K562 (cell line): ENCODE results near the gene RREB1. TPM values are rescaled to one million over a fixed set of nuclear protein-coding genes. Genes with fewer than 3 reads are reported as not detected.
A peak's percentile ranks its signal among the peaks of the same experiment; 100 is the strongest.

Source experiments
- ATAC-seq: fragments of 200-7000 bp; cut with Tn5 transposase; 3 replicates; pipeline ENCODE4 v1.9.1; 2020; ENCODE audit warnings: moderate library complexity
- BruUV-seq: library from RNA; stranded (reverse); fragments of 400-500 nt; replicated peaks from 2 replicates; lab custom pipeline; 2021; lab: Mats Ljungman, UMichigan
- CTCF ChIA-PET: fragments of 300-600 bp; formaldehyde crosslinking; extraction: SDS; loops from one replicate; lab custom pipeline; 2021; ENCODE audit warnings: low intra/inter-chr PET ratio; lab: Yijun Ruan, JAX
- POLR2A ChIA-PET: fragments of 300-600, 350-650 bp; sonication (Branson Sonifier 250); formaldehyde crosslinking; extraction: SDS; loops from one replicate; lab custom pipeline; 2021; ENCODE audit warnings: antibody characterized with exemption, inconsistent platforms; lab: Yijun Ruan, JAX
- DNase-seq, 4 experiments: peaks; one replicate each; pipeline versions ENCODE4 v3.0.0 to v3.0.0-alpha.2; 2011 to 2018; ENCODE audit warnings: low spot score in 3 of 4, mixed read lengths in 3 of 4; ENCODE audit errors: extremely low read depth in 1 of 4
- FAIRE-seq: peaks from 2 replicates; lab custom pipeline; 2011; peaks lifted over from hg19 to GRCh38; lab: Jason Lieb, UNC
- H2AFZ ChIP-seq: 2 replicates; pipeline ENCODE4 v1.6.0; 2011; ENCODE audit warnings: low read depth, low read length, control low read depth, inconsistent platforms
- H3K27ac ChIP-seq: fragments of 200-600 bp; 3 replicates; pipeline ENCODE4 v1.8.0; 2011; ENCODE audit warnings: low read depth, mild to moderate bottlenecking, control low read depth, inconsistent platforms, low read length, moderate library complexity, mixed read lengths; ENCODE audit errors: extremely low read depth
- H3K27me3 ChIP-seq, 2 experiments: fragments of 300-600 bp in 1 of 2; 2 replicates in 1 of 2; 3 replicates in 1 of 2; pipeline versions ENCODE4 v1.6.0 to v1.8.0; 2011; ENCODE audit warnings: inconsistent platforms in 2 of 2, low read length in 2 of 2, mild to moderate bottlenecking in 1 of 2, mixed read lengths in 1 of 2, moderate library complexity in 1 of 2; ENCODE audit not compliant: control insufficient read depth in 2 of 2, insufficient read depth in 2 of 2
- H3K36me3 ChIP-seq: fragments of 300-600 bp; 3 replicates; pipeline ENCODE4 v1.8.0; 2011; ENCODE audit warnings: mild to moderate bottlenecking, low read length, inconsistent platforms; ENCODE audit not compliant: control insufficient read depth, insufficient read depth
- H3K4me1 ChIP-seq, 2 experiments: fragments of 200-600 bp in 1 of 2; replicated peaks in 1 of 2; 2 replicates in 1 of 2; 3 replicates in 1 of 2; pipeline versions ENCODE4 v1.5.1 to v1.8.0; 2011; ENCODE audit warnings: inconsistent platforms in 2 of 2, low read length in 2 of 2, mild to moderate bottlenecking in 1 of 2, mixed read lengths in 1 of 2, moderate library complexity in 1 of 2; ENCODE audit not compliant: control insufficient read depth in 2 of 2, insufficient read depth in 2 of 2
- H3K4me2 ChIP-seq: 2 replicates; pipeline ENCODE4 v1.6.1; 2011; ENCODE audit warnings: low read length, control low read depth, inconsistent platforms, mixed read lengths; ENCODE audit not compliant: insufficient read depth
- H3K4me3 ChIP-seq: fragments of 200-600 bp; sonication (generic), shearing (Covaris generic); 2 replicates; pipeline ENCODE4 v1.5.1; 2016; ENCODE audit warnings: control low read depth, inconsistent platforms
- H3K79me2 ChIP-seq: fragments of 200-600 bp; 3 replicates; pipeline ENCODE4 v1.8.0; 2011; ENCODE audit warnings: low read length, inconsistent platforms; ENCODE audit not compliant: control insufficient read depth, insufficient read depth
- H3K9ac ChIP-seq, 2 experiments: 2 replicates each; pipeline versions ENCODE4 v1.6.0 to v1.6.1; 2011; ENCODE audit warnings: low read depth in 2 of 2, low read length in 2 of 2, control low read depth in 1 of 2, inconsistent platforms in 1 of 2, mild to moderate bottlenecking in 1 of 2, mixed read lengths in 1 of 2; ENCODE audit not compliant: insufficient read depth in 1 of 2
- H3K9me1 ChIP-seq: one replicate; pipeline ENCODE4 v1.6.0; 2011; ENCODE audit warnings: inconsistent platforms, mild to moderate bottlenecking, low read length, moderate library complexity; ENCODE audit not compliant: control insufficient read depth, insufficient read depth
- H3K9me3 ChIP-seq: replicated peaks from 2 replicates; pipeline ENCODE4 v1.5.1; 2011; ENCODE audit warnings: low read depth, low read length, inconsistent platforms; ENCODE audit not compliant: control insufficient read depth, insufficient read depth
- H4K20me1 ChIP-seq: replicated peaks from 2 replicates; pipeline ENCODE4 v1.6.1; 2011; ENCODE audit warnings: low read length, inconsistent platforms, mixed read lengths; ENCODE audit not compliant: control insufficient read depth, insufficient read depth
- FOXK2 ChIP-seq, 2 experiments: fragments of 450-650 bp; IDR thresholded peaks in 1 of 2; conservative IDR thresholded peaks in 1 of 2; 2 replicates each; pipeline ENCODE4 v1.6.1; 2016; ENCODE audit warnings: low read depth in 2 of 2, mild to moderate bottlenecking in 1 of 2
- IRF2 ChIP-seq: sonication (generic); formaldehyde crosslinking; IDR thresholded peaks from 2 replicates; pipeline ENCODE4 v1.8.1; 2022; ENCODE audit warnings: mild to moderate bottlenecking, missing genetic modification reagents
- MYC ChIP-seq, 2 experiments: fragments of 250-450 bp in 1 of 2; sonication (Bioruptor Pico) in 1 of 2; IDR thresholded peaks; 2 replicates each; pipeline versions ENCODE4 v1.5.1 to v1.6.1; 2012 to 2021; ENCODE audit warnings: low read depth in 2 of 2, borderline replicate concordance in 1 of 2, improper control_type of control experiment in 1 of 2, low read length in 1 of 2, mild to moderate bottlenecking in 1 of 2, moderate library complexity in 1 of 2
- SIN3B ChIP-seq: fragments of 450-650 bp; IDR thresholded peaks from 2 replicates; pipeline ENCODE4 v1.6.1; 2017; ENCODE audit warnings: low read depth, mild to moderate bottlenecking, moderate library complexity
- SMAD2 ChIP-seq: fragments of 150-350 bp; IDR thresholded peaks from 2 replicates; pipeline ENCODE4 v1.6.1; 2014; ENCODE audit warnings: low read depth, mild to moderate bottlenecking, low read length
- SMAD4 ChIP-seq: fragments of 250-450 bp; sonication (Bioruptor Pico); conservative IDR thresholded peaks from 2 replicates; pipeline ENCODE4 v1.8.0; 2021; ENCODE audit warnings: inconsistent platforms, mild to moderate bottlenecking, moderate library complexity
- SREBF2 ChIP-seq: sonication (generic); formaldehyde crosslinking; IDR thresholded peaks from 2 replicates; pipeline ENCODE4 v1.4.0; 2020; ENCODE audit warnings: mild to moderate bottlenecking, missing genetic modification reagents
- TCF15 ChIP-seq: fragments of 250-450 bp; sonication (Bioruptor Pico); IDR thresholded peaks from 2 replicates; pipeline ENCODE4 v1.8.0; 2022; ENCODE audit warnings: moderate library complexity, mild to moderate bottlenecking, inconsistent platforms
- ZBTB1 ChIP-seq: sonication (generic); formaldehyde crosslinking; IDR thresholded peaks from 2 replicates; pipeline ENCODE4 v1.8.1; 2023; ENCODE audit warnings: missing genetic modification reagents, low read depth, mild to moderate bottlenecking, borderline replicate concordance
- ZBTB17 ChIP-seq: fragments of 450-650 bp; formaldehyde crosslinking; IDR thresholded peaks from 2 replicates; pipeline ENCODE4 v1.4.0; 2020; ENCODE audit warnings: mild to moderate bottlenecking
- ZFPM2 ChIP-seq: fragments of 250-450 bp; sonication (Bioruptor Pico); IDR thresholded peaks from 2 replicates; pipeline ENCODE4 v1.5.1; 2022; ENCODE audit warnings: mild to moderate bottlenecking
- WGBS: fragments of 100-300 bp; shearing (Covaris generic); methylation state at CpG from one replicate; pipeline ENCODE4 v1.1.6; 2016; ENCODE audit warnings: low coverage, mixed read lengths; ENCODE audit not compliant: insufficient coverage; ENCODE audit errors: missing lambda C conversion rate; 5-methylcytosine and 5-hydroxymethylcytosine counted together
- in situ Hi-C: fragments of 300-500 bp; cut with MboI; formaldehyde crosslinking; loops from 4 replicates; pipeline ENCODE4 v1.15.0; 2018; ENCODE audit warnings: inconsistent platforms, mixed read lengths
- intact Hi-C: fragments of 100-400 bp; cut with micrococcal nuclease; formaldehyde crosslinking; loops from 2 replicates; pipeline ENCODE4 v1.14.2; 2022
- polyA plus RNA-seq, 8 experiments: library from polyadenylated mRNA; depleted of rRNA in 4 of 8; stranded (reverse) in 5 of 8; unstranded in 3 of 8; fragments of >200 nt; fragmentation: Nextera tagmentation in 2 of 8; fragmentation: Illumina TruSeq in 1 of 8; extraction: Ambion mirVana in 2 of 8; extraction: Trizol in 1 of 8; gene quantifications; 2 replicates each; pipeline versions ENCODE4 v1.2.1 to v1.2.3, GENCODE V29; 2011 to 2014; ENCODE audit warnings: inconsistent platforms in 1 of 8, missing spikeins in 1 of 8
- total RNA-seq, 7 experiments: library from RNA; depleted of rRNA in 6 of 7; stranded (reverse); fragments of >200 nt in 6 of 7; fragmentation: Illumina TruSeq in 2 of 7; extraction: Trizol in 2 of 7; gene quantifications; 2 replicates each; pipeline versions ENCODE4 v1.2.1 to v1.2.3, GENCODE V29; 2011 to 2021; ENCODE audit warnings: low replicate concordance in 1 of 7
- TF ChIP-seq, protein P1 (sequence below): fragments of 200-400 bp; formaldehyde crosslinking; IDR thresholded peaks from 2 replicates; pipeline ENCODE4 v1.6.1; 2017; ENCODE audit warnings: mild to moderate bottlenecking, low read depth, low read length, moderate library complexity
- TF ChIP-seq, protein P2 (sequence below): fragments of 250-450 bp; sonication (Bioruptor Pico); IDR thresholded peaks from 2 replicates; pipeline ENCODE4 v1.6.1; 2021; ENCODE audit warnings: mild to moderate bottlenecking

RREB1 gene
- total and polyA plus RNA-seq, 9 of the 15 experiments (the other 6 are each of a cell fraction or from before 2014, with no cell fraction given): 3.3 to 64.2 (median 19.3) TPM

GRCh38 chr6:7104752-7105151 lies 3.0 kb upstream of the RREB1 start (continued):
- TF ChIP-seq, protein P1, sequence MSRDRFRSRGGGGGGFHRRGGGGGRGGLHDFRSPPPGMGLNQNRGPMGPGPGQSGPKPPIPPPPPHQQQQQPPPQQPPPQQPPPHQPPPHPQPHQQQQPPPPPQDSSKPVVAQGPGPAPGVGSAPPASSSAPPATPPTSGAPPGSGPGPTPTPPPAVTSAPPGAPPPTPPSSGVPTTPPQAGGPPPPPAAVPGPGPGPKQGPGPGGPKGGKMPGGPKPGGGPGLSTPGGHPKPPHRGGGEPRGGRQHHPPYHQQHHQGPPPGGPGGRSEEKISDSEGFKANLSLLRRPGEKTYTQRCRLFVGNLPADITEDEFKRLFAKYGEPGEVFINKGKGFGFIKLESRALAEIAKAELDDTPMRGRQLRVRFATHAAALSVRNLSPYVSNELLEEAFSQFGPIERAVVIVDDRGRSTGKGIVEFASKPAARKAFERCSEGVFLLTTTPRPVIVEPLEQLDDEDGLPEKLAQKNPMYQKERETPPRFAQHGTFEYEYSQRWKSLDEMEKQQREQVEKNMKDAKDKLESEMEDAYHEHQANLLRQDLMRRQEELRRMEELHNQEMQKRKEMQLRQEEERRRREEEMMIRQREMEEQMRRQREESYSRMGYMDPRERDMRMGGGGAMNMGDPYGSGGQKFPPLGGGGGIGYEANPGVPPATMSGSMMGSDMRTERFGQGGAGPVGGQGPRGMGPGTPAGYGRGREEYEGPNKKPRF: no peak
- TF ChIP-seq SIN3B (no peak), SREBF2 (no peak), SMAD4 (CRISPR knock-in tag) (no peak), TCF15 (CRISPR knock-in tag) (no peak)
- TF ChIP-seq, all 486 proteins: peak for 0

GRCh38 chr6:7106215-7106751 lies 1.5 kb upstream of the RREB1 start:
- DNase-seq (peak in 3 of 4 experiments; percentile 42 to 76 (median 45)), FAIRE-seq (no peak), ATAC-seq (no peak)
- intact Hi-C loops: loop anchor here (2.0 to 5.0 kb wide), 5 partner anchors 35 to 131 kb away; no protein-coding TSS in a partner anchor
- Histone ChIP-seq H3K9me1 (no peaks in the 10 kb centered on the region), H3K4me3 (peak overlapping the region; percentile 64), H3K27ac (peak overlapping the region; percentile 92), H4K20me1 (no peaks in the 10 kb centered on the region; the same call in 1 of the 2 replicates), H3K4me1 (peaks cover 29 to 40% of the 10 kb centered on the region in 2 experiments), H3K9me3 (no peaks in the 10 kb centered on the region), H3K9ac (peak overlapping the region; percentile 76 to 97), H3K27me3 (no peaks in the 10 kb centered on the region), H2AFZ (peak overlapping the region; percentile 89), H3K4me2 (peak overlapping the region; percentile 80), H3K36me3 (peaks cover 3% of the 10 kb centered on the region; the same call in 2 of the 3 replicates), H3K79me2 (peaks cover 37% of the 10 kb centered on the region)
- ChIA-PET CTCF (no interaction called here), POLR2A (interaction anchor here (0.6 to 1.8 kb wide), 15 partner anchors 8 to 983 kb away, joined by 3 to 8 read pairs (median 3); no protein-coding TSS in a partner anchor)
- in situ Hi-C loops: no loop called here
- 0% methylated on average over 10 of the region's 10 CpGs for WGBS
- no TSS peak for BruUV-seq
- no peak for TF ChIP-seq SIN3B
- no peak for TF ChIP-seq IRF2
- TF ChIP-seq, protein P2, sequence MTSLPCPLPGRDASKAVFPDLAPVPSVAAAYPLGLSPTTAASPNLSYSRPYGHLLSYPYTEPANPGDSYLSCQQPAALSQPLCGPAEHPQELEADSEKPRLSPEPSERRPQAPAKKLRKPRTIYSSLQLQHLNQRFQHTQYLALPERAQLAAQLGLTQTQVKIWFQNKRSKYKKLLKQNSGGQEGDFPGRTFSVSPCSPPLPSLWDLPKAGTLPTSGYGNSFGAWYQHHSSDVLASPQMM: no peak
- no peak for TF ChIP-seq SMAD2
- no peak for TF ChIP-seq ZBTB17 (CRISPR knock-in tag)
- TF ChIP-seq ZFPM2: no peak
- TF ChIP-seq FOXK2 (conservative IDR thresholded peaks at IDR 0.05 in 1 of 2, IDR thresholded peaks at IDR 0.05 in 1 of 2; ENCODE audit: low read depth in 2 of 2): no peak
- TF ChIP-seq ZBTB1 (CRISPR knock-in tag): no peak
- no peak for TF ChIP-seq MYC (IDR thresholded peaks at IDR 0.05; ENCODE audit: low read depth, low read length)
- TF ChIP-seq MYC (CRISPR knock-in tag; IDR thresholded peaks at IDR 0.05; ENCODE audit: borderline replicate concordance, low read depth): no peak
